ENCODE results near the gene DLEC1. TPM values are rescaled to one million over a fixed set of nuclear protein-coding genes. Genes with fewer than 3 reads are reported as not detected.
"Not testable (repeated sequence)": the region's sequence is repeated elsewhere in the genome, so short reads cannot be mapped to it uniquely, and the experiment has no call there.

Gene DLEC1
- total RNA-seq, 4 donors from 2014 or later: 0.08 to 2.9 (median 0.57) TPM

DNA sequence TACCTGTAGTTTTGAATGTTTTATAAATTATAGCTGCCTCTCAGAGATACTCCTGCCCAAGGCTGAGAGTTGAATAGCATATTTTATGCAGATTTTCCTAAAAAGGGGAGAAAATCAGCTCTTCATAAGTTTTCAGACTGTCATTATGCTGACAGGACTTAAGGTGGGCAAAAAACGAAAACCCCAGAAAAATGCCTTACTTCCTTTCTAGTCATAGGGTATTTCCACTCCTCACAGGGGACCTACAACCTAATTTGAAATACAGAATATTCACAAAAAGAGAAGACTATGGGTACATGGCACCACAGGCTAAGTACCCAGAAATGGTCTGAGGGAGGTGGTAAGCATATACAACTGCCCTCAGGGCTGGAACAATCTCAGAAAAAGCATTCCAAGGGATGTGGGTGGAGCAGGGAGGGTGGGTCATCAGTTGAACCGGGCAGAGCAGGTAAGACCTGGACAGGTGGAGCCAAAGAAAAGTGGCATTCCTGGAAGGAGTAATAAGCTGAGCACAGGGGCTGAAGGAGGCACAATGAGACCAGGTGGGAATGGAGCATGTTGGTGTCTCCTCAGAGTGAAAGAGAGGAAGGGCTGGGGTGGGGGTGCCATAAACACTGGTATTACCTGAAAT, 115.7 kb downstream of the DLEC1 start:
- TF ChIP-seq, protein P1, sequence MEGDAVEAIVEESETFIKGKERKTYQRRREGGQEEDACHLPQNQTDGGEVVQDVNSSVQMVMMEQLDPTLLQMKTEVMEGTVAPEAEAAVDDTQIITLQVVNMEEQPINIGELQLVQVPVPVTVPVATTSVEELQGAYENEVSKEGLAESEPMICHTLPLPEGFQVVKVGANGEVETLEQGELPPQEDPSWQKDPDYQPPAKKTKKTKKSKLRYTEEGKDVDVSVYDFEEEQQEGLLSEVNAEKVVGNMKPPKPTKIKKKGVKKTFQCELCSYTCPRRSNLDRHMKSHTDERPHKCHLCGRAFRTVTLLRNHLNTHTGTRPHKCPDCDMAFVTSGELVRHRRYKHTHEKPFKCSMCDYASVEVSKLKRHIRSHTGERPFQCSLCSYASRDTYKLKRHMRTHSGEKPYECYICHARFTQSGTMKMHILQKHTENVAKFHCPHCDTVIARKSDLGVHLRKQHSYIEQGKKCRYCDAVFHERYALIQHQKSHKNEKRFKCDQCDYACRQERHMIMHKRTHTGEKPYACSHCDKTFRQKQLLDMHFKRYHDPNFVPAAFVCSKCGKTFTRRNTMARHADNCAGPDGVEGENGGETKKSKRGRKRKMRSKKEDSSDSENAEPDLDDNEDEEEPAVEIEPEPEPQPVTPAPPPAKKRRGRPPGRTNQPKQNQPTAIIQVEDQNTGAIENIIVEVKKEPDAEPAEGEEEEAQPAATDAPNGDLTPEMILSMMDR (IDR thresholded peaks at IDR 0.05): no peak
- TF ChIP-seq POLR2A (IDR thresholded peaks at IDR 0.05): no peak
- intact Hi-C loops (cut with DNase I; ENCODE audit: low total_unique reads): no loop called here
- peak in 1 of 2 donors; percentile 59 for DNase-seq (ENCODE audit: low spot score in 2 of 2)
- WGBS, 2 donors: 44 to 49% methylated on average over 2 of the region's 2 CpGs
- no peak overlapping the region for H3K4me3 ChIP-seq (ENCODE audit: low read depth, poor library complexity, severe bottlenecking)

DNA sequence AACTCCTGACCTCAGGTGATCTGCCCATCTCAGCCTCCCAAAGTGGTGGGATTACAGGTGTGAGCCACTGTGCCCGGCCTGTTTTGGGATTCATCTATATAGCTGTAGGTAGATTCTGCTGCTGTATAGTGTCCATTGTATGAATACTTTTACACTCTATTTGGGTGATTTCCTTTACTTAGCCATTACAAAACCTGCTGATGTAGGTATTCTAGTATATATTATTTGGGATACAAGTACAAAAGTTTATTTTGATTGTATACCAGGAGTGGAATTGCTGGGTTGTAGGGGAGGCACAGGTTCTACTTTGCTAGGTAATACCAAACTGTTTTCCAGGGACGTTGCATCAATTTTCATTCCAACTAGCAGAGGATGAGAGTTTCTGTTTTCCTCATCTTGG, 116.8 kb downstream of the DLEC1 start:
- 93 to 96% methylated on average over 2 of the region's 2 CpGs for WGBS, 2 donors
- intact Hi-C loops (cut with DNase I; ENCODE audit: low total_unique reads): no loop called here
- H3K4me3 ChIP-seq (ENCODE audit: low read depth, poor library complexity, severe bottlenecking): no peak overlapping the region
- TF ChIP-seq, protein P1 (IDR thresholded peaks at IDR 0.05): no peak
- no peak for TF ChIP-seq POLR2A (IDR thresholded peaks at IDR 0.05)
- DNase-seq (ENCODE audit: low spot score in 2 of 2): no peak

DNA sequence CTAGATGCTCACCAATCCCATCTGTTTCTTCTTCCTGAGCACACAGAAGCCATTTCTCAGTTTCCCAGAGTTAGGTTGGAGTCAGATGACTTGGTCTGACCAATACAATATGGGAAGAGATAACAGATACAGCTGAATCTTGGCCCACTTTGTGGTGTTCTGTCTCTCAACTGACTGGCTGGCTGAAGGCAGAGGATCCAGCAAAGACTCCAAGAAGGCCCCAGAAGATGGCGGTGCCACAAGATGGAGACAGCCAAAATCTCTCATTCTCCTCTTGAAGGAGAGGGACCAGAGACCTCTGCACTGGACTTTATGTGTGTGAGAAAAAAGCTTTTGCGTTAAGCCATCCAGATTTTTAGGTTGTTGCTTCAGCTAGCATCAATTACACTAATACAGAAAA, 118.1 kb downstream of the DLEC1 start:
- TF ChIP-seq, protein P1 (IDR thresholded peaks at IDR 0.05): no peak
- TF ChIP-seq POLR2A (IDR thresholded peaks at IDR 0.05): no peak
- no peak for DNase-seq (ENCODE audit: low spot score in 2 of 2)
- WGBS, 2 donors: 85 to 89% methylated on average over 2 of the region's 2 CpGs
- intact Hi-C loops (cut with DNase I; ENCODE audit: low total_unique reads): no loop called here
- no peak overlapping the region for H3K4me3 ChIP-seq (ENCODE audit: low read depth, poor library complexity, severe bottlenecking)

DNA sequence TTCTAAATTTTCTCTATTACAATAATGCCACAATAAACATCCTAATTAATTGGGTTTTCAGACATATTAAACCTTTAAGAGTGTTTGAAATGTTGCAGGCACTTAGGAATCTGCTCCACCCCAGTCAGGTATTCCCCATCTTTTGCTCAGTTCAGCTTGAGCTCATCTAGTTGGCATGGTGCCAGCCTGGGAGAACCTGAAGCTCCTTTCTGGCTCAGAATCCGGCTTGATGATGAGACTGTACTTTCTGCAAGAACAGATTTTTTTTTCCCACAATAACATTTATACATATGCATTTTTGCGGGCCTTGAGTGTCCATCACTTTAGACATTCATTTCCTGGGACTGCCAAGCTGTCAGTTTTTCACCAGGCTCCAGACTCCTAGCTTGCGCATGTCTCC, 118.6 kb downstream of the DLEC1 start:
- TF ChIP-seq POLR2A (IDR thresholded peaks at IDR 0.05): no peak
- TF ChIP-seq, protein P1 (IDR thresholded peaks at IDR 0.05): no peak
- 69 to 70% methylated on average over 3 of the region's 3 CpGs for WGBS, 2 donors
- no peak overlapping the region for H3K4me3 ChIP-seq (ENCODE audit: low read depth, poor library complexity, severe bottlenecking)
- intact Hi-C loops (cut with DNase I; ENCODE audit: low total_unique reads): no loop called here
- DNase-seq (ENCODE audit: low spot score in 2 of 2): no peak

DNA sequence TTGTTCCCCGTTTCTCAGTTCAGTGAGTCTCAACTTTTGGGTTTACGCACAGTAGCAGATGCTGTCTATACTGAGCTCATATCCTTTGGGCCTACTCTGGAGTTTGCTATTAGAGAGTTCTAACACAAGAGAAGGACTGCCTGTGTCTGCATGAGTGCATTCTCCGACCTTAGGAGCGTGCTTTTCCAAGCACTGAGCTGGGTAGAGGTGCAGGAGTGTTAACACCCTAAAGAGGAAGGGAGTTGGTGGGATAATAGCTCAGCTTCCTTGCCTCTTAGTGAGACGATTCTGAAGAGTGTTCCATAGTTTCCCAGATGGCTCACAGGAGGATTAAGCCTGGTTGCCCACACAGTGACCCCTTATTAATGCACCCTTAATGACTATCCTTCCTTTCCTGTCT, 119.5 kb downstream of the DLEC1 start:
- H3K4me3 ChIP-seq (ENCODE audit: low read depth, poor library complexity, severe bottlenecking): no peak overlapping the region
- intact Hi-C loops (cut with DNase I; ENCODE audit: low total_unique reads): no loop called here
- 75 to 77% methylated on average over 5 of the region's 5 CpGs for WGBS, 2 donors
- DNase-seq (ENCODE audit: low spot score in 2 of 2): no peak
- no peak for TF ChIP-seq POLR2A (IDR thresholded peaks at IDR 0.05)

DNA sequence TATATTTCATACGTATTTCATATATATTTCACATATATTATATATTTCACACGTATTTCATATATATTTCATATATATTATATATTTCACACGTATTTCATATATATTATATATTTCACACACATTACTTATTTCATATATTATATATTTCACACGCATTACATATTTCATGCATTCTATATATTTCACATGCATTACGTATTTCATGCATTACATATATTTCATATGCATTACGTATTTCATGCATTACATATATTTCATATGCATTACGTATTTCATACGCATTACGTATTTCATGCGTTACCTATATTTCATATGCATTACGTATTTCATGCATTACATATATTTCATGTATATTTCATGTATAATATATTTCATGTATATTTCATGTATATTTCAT, 121.7 kb downstream of the DLEC1 start:
- intact Hi-C loops (cut with DNase I; ENCODE audit: low total_unique reads): loop anchor here (5.0 kb wide), 1 partner anchor 553 kb away; no protein-coding TSS in a partner anchor
- not testable (repeated sequence) for DNase-seq (ENCODE audit: low spot score in 2 of 2); H3K4me3 ChIP-seq (ENCODE audit: low read depth, poor library complexity, severe bottlenecking)
- 93 to 95% methylated on average over 11 of the region's 11 CpGs for WGBS, 2 donors

Data from lower leg skin (tissue), 4 donors.